ENCODE results near the gene NANOS2.
"Not testable (repeated sequence)": the region's sequence is repeated elsewhere in the genome, so short reads cannot be mapped to it uniquely, and the experiment has no call there.

NANOS2 gene

DNA sequence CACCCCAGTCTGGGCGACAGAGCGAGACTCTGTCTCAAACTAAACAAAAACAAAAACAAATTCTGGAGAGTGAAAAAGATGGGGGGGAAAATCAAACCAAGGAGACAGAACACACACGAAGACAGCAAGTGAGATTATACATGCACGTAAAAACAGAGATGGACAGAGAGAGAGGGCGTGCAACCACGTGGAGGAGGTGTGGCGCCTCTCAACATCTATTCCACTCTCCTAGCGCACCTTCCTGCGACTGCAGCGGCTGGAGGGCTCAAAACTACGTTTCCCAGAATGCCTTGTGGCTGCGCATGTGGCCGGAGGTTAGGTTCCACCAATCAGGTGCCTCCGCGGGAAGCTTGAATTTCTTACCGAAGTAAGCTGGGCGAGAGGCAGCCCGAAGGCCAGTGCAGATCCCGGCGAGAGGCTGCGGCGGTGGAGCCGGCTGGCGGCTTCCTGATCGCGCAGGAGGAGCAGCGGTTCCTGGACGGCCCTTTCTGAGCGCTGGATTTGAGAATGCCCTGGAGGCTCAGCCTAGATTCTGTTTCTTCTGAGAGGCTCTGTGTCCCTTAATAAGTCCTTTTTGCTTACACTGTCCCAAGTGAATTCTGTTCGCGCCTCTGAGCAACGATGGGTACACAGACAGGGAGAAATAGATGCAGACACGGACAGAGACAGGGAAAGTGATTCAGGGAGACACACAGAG lies 13.1 kb upstream of the NANOS2 start:
- peak; percentile 58 to 63 for DNase-seq

GRCh38 chr19:45924891-45925447 lies 10.4 kb upstream of the NANOS2 start:
- DNase-seq: no peak

DNA sequence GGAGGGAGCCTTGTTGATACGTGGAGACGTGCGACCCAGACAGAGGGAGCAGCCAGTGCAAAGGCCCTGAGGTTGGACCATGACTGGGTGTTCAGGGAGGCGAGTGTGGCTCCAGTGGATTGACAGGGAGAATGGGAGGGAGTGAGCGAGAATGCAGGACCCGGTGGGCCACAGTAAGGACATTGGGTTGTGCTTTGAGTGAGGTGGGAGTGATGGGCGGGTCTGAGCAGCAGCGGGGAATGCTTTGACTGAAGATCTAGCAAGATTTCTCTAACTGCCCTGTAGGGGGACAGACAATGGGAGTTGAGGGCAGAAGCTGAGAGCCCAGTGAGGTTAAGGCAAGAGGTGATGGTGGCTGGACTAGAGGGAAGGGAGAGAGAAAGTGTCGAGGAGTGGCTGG lies 7.7 kb upstream of the NANOS2 start:
- DNase-seq: no peak

- DNase-seq: peak in 1 of 2 experiments; percentile 6
Observed at GRCh38 chr19:45920458-45920857, 5.9 kb upstream of the NANOS2 start.

GRCh38 chr19:45919678-45920077 lies 5.1 kb upstream of the NANOS2 start:
- DNase-seq: no peak

- no peak for DNase-seq
Observed at GRCh38 chr19:45918721-45919120, 4.1 kb upstream of the NANOS2 start.

DNA sequence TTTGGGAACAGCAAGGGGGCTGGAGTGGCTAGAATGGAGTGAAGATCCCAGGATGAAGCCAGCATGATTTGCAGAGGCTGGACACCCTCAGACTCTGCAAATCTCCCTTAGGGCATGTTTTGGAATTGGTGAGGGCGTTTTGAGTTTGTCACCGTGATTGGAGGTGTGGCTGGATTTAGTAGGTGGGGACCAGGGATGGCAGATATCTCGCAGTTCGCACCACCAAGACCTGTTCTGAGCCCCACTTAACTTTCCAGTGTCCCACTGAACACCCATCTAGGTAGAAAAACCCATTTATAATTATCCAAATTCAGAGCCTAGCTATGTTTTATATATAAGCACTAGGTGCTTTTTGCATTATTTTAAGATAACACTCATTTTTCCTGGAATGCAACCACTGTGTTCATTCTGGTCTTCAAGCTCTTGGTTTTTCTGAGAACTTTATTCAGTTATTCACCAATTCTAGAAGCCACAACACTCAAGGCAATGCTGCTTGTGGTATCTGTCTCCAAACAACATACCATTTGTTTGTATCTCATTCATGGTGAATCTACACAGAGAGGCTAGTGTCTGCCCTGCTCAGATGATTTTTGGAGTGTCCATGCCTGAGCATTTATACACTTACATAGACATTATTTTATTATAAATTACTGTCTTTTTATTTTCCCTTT lies 3.0 kb upstream of the NANOS2 start:
- no peak for DNase-seq

DNA sequence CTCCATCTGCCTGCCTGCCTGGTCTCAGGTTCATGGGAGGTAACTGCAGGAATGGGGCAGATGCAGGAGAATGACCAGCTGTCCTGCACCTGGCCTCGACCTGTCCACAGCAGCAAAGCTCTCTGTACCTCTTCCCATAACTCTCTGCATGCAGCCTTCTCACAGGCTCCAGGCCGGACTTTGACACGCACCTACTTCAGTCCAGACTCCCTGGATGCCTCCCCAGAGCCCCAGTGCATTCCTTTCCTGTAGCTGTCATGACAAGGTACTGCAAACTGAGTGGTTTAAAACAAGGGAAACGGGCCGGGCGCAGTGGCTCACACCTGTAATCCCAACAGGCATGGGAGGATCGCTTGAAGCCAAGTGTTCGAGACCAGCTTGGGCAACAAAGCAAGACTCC lies 3.3 kb downstream of the NANOS2 start:
- no peak for DNase-seq

DNA sequence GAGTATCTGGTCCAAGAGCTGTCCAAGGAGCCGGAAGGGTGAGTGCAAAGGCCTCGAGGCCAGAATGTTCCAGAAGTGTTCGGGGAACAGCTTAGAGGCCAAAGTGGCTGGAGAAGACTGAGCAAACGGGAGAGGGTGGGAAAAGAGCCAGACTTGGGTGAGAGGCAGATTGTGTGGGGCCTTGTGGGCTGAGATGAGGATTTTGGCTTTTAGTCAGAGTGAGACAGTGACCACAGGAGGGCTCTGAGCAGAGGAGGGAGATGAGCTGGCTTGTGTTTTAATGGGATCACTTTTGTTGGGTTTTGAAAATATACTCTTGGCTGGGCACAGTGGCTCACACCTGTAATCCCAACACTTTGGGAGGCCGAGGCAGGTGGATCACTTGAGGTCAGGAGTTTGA lies 5.6 kb downstream of the NANOS2 start:
- DNase-seq: no peak

- DNase-seq: no peak
Observed at GRCh38 chr19:45906221-45906620, 8.4 kb downstream of the NANOS2 start.

DNA sequence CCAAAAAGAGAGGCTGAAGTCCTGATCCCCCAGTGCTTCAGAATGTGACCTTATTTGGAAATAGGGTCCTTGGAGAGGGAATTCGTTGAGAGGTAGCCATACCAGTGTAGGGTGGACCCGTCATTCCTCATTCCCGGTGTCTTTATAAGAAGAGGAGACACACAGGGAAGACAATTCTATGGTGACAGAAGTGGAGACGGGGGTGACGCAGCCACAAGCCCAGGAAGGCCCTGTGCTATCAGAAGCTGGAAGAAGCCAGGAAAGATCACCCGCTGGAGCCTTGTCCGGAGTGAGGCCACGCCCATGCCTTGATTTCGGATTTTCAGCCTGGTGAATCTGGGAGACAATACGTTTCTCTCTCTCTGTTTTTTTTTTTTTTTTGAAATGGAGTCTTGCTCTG lies 9.6 kb downstream of the NANOS2 start:
- DNase-seq: no peak

GRCh38 chr19:45902651-45903625 lies 11.6 kb downstream of the NANOS2 start:
- peak; percentile 88 for DNase-seq

DNA sequence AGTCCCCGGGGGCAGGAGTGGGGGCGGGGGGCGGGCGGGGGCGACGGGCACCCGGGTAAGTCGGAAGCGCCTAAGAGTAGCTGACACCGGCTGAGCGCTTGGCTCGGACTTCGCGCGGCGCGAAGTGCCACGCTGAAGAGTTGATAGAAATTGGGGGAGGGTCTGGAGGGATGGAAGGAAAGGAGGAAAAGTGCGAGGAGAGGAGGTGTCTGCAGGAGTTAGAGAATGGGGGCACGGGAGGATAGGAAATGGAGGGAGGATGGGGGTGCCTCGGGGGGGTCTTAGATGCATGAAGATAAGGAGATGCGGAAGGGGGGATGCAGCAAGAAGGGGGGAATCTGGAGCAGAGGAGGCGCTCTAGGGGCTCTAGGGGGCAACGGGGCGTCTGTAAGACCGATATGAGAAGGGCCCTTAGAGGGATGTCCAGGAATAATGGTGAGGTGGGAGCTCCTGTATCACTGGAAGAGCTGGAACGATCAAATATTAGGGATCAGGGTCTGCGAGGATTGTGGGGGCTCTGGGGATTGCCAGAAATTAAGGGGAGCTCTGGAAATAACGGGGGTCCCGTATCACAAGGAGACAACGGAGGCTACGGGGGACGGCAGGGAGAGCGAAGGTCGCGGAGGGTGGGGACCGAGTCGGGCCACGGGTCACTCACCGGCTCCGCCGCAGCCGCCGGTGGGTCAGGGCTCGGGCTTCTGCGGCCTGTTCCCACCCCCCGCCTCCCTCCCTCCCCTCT lies 12.5 kb downstream of the NANOS2 start, which contains the start of gene MYPOP:
Gene MYPOP (minus strand): TSS at position 702 of the 739 bp plus-strand sequence. CDS start 840 bp downstream, outside the sequence.
- peak in 1 of 2 experiments; percentile 40 for DNase-seq

- peak; percentile 28 to 35 for DNase-seq
Observed at GRCh38 chr19:45901432-45901911, 13.1 kb downstream of the NANOS2 start.

DNA sequence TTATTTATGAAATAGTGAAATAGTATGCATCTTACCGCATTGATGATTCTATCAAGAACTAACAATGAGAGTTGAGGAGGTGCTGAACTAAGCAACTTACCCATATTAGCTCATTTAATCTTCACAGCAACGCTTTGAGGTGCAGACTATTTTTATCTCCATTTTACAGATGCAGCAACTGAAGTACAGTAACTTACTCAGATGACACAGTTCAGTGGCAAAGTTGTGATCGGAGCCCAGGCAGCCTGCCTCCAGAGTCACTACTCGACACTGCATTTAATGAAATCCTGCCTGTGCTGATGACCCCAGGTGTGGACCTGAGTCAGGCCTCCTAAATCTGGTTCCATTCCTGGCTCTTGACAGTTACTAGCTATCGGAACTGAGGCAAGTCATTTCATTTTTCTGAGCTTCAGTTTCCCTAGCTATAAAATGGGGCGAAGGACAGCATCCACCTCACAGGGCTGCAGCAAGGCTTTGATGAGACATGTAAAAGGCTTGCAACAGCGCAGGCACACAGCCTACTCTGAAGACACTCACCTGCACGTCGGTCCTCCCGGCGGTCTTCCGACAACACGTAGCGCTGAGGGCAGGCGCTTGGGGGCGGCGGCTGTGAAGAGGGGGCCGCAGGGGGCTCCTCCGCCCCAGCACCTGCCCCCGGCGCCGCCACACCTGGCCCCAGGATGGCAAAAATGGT lies 13.7 kb downstream of the NANOS2 start:
- DNase-seq: no peak

DNA sequence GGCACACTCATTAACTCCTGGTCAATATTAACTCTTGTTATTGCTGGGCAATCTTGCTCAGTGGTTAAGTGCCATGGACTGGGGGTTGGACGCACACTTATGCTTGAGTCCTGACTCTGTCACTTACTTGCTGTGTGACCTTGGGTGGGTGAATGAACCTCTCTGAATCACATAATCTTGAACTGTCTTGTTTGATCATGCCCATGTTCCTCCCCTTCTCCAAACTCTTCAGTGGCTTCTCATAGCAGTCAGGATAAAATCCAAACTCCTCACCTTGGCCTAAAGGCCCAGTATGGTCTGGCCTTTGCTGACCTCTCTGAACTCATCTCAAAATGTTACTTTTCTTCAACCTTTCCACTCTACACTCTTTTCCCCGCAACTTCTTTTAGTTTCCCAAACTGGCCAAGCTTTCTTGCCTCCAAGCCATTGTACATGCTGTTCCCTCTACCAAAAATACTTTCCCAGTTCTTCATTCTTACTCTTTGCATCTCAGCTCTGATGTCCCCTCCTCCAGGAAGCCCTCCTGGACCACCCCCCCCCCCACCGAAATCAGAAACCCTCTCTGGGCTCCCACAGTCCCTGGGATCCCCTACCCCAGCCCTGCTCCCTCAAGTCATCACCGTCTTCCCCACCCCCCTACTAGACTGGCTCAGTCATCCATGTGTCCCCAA lies 14.5 kb downstream of the NANOS2 start:
- no peak for DNase-seq

GRCh38 chr19:45899253-45899652 lies 15.3 kb downstream of the NANOS2 start:
- no peak for DNase-seq

DNA sequence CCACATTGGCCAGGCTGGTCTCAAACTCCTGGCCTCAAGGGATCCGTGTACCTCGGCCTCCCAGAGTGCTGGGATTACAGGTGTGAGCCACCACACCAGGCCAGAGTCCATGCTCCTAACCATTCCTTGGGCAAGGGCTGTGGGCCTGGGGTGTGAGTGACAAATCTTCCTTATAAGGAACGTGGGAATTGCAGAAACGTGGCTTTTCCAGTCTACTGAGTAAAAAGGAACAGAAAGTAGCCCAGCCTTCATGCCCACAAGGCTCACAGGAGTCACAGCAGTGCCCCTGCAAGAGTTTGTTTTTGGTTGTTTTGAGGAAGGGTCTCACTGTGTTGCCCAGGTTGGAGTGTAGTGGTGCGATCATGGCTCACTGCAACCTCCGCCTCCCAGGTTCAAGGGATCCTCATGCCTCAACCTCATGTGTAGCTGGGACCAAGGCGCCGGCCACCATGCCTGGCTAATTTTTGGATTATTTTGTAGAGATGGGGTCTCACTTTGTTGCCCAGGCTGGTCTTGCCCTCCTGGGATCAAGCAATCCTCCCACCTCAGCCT lies 17.2 kb downstream of the NANOS2 start:
- DNase-seq: no peak

- DNase-seq: not testable (repeated sequence)
Observed at GRCh38 chr19:45895983-45896599, 18.5 kb downstream of the NANOS2 start.

DNA sequence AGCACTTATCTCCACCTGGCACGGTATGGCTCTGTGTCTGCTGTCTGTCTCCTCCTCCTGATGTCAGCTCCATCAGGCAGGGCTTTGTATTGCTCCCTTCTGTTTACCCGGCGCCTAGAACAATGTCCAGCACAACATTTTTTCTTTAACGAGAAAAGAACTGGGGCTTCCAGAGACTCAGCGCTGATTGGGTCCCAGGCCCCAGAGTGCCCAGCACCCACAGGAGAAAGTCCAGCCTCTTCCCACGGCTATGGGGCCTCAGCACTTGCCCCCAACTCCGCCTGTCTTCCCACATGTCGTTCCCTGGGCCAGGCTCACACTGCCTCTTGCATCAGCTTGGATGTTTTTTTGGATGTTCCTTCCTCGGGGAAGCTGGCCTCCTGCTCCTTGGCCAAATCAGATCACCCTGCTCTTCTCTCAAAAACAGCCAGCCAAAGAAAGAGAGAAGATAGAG lies 19.0 kb downstream of the NANOS2 start:
- DNase-seq: no peak
